C4-2B (cell line): Measurements from ENCODE around the gene TXNDC17.

ENCODE experiments used
- H3K27ac ChIP-seq: fragments of 450-650 bp; 2 replicates; pipeline ENCODE4 v1.5.1; 2017
- ZFX ChIP-seq: fragments of 450-650 bp; IDR thresholded peaks from 2 replicates; pipeline ENCODE4 v1.6.1; 2017
- TF ChIP-seq, protein P1 (sequence below): fragments of 450-650 bp; conservative IDR thresholded peaks from 2 replicates; pipeline ENCODE4 v1.5.1; 2017; ENCODE audit warnings: mild to moderate bottlenecking

The TXNDC17 gene

DNA sequence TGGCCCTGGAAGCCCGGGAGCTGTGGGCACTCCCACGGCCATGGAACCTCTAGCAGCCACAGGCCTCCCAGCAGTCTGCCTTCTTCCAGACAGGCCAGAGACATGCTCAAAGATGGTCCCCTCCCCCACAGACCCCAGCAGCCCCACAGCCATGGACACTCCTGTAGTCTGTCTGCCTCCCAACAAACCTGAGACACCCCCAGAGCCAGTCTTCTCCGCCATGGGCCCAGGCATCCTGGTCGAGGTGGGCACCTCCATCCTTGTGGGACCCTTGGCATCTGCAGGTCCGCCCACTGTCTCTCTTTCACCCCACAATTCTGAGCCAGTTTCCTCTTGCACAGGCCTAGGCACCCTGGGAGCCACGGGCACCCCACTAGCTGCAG is 3.4 kb upstream of the TXNDC17 start:
- TF ChIP-seq, protein P1, sequence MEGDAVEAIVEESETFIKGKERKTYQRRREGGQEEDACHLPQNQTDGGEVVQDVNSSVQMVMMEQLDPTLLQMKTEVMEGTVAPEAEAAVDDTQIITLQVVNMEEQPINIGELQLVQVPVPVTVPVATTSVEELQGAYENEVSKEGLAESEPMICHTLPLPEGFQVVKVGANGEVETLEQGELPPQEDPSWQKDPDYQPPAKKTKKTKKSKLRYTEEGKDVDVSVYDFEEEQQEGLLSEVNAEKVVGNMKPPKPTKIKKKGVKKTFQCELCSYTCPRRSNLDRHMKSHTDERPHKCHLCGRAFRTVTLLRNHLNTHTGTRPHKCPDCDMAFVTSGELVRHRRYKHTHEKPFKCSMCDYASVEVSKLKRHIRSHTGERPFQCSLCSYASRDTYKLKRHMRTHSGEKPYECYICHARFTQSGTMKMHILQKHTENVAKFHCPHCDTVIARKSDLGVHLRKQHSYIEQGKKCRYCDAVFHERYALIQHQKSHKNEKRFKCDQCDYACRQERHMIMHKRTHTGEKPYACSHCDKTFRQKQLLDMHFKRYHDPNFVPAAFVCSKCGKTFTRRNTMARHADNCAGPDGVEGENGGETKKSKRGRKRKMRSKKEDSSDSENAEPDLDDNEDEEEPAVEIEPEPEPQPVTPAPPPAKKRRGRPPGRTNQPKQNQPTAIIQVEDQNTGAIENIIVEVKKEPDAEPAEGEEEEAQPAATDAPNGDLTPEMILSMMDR: no peak
- no peak for TF ChIP-seq ZFX

DNA sequence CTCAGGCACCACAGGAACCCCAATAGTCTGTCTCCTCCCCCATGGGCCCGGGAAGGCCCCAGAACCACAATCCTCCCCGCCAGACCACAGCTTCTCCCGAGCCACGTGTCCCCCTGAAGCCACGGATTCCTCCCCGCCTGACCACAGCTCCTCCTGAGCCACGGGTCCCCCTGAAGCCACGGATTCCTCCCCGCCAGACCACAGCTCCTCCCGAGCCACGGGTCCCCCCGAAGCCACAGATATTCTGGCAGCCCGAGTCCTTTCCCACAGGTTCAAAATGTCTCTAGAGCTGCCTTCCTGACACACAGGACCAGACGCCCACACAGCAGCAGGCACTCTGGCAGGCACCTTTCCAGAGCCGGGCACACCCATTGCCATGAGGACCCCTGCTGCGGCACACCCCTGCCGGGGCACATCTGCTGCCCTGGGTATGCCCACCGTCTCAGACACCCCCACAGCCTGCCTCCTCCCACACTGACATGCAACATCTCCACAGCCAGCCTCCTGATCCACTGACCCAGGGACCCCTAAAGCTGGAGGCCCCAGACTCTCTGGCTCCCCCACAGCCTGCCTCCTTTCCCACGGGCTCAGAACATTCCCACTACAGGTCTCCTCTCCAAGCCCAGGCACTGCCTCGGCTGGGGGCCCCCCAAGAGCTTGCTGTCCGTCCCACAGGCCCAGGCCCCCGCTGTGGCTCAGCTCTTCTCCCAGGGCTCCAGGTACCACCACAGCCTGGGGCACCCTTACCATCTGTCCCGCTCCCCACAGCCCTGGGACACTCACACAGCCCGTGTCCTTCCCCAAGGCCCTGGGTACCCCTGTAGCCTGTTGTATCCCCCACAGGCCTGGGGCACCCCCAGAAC is 2.6 kb upstream of the TXNDC17 start:
- TF ChIP-seq, protein P1: no peak
- peak overlapping the region; percentile 90; the same call in 1 of the 2 replicates for H3K27ac ChIP-seq

More for the DNA sequence above, 3.4 kb upstream of the TXNDC17 start:
- H3K27ac ChIP-seq: no peak overlapping the region

DNA sequence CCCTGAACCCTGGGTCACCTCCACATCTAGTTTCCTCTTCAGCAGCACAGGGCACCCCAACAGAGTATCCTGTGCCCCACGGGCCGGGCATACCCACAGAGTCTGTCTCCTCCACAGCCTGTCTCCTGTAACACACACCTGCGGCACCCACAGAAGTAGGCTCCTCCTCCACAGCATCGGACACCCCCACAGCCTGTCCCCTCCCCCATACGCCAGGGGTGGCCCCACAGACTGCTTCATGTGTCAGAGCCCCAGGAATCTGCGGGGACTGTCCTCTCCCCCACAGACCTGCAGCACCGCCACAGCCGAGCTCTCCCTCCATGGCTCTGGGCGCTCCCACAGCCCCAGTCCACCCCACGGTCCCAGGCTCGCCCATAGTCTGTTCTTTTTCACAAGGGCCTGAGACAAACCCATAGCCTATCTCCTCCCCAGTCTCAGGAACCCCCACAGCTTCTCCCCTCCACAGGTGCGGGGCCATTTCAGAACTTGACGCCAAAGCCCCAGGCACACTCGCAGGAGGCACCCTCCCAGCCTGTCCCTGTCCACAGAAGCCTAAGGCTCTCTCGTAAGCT is 1.8 kb upstream of the TXNDC17 start:
- no peak for TF ChIP-seq ZFX
- TF ChIP-seq, protein P1: no peak
- H3K27ac ChIP-seq: peak overlapping the region; percentile 90

DNA sequence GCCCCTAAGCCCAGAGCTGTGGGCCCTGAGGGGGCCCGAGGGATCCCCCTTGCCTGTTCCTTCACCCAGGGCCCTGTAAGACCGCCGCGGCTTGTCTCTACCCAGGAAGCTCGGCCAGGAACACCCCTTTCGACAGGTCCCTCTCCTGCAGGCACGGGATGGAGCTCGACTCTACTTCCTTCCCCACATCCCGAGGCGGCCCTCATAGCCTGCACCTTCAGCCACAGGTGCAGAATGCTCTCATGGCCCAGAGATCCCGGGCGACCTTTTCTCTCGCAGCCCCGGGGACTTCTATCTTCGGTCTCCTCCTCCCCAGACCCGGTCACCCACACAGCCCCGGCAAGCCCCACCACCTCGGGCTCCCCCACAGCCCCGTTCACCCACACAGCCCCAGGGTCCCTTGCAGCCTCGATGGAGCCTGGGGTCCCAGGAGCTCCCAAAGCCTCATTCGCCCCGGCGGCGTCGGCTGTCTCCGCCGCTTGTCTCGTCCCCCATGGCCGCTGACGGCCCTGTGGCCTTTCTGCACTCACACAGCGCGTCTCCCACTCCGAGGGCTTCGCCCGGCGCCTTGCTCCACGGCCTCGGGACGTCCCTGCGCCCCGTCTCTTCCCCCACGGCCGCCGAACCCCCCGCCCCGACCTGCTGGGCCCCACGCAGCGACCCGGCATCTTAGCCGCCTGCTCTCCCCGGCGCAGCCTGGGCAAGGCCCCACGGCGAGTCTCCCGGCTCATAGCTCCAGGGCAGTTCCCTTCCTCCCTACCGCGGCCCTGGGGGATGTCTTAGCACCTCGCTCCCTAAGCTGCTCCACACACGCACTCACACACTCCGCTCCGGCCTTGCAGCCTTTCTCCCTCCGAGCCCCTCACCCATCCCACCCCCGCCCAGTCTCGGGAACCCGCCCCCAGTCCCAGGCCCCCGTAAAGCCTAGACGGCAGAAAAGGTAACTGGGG is 999 bp upstream of the TXNDC17 start:
- H3K27ac ChIP-seq: peak overlapping the region; percentile 90
- no peak for TF ChIP-seq ZFX
- TF ChIP-seq, protein P1: no peak

DNA sequence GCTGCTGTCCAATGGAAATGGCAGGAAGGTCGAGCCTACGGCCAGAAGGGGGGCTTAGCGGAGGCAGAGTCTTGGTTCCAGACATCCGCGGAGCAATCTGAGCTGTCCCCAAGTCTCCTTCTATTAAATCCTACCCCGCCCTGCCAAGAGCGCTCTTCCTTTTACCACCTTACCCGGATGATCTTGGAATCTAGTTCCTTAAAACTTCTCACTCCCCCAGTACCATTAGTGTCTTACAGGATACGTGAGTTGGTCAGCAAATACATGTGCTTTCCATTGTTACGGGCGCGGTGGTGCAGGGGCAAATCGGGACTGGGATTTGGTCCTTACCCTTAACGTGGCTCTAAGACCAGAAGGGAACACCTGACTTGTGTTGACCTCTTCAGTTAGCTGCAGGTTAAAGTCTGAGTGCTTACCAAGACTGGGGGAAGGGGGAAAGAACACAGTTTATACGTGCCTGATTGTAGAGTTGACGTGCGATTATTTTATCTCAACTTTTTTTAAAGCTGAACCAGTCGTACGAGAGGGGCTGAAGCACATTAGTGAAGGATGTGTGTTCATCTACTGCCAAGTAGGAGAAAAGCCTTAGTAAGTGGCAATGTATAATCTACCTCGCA is 495 bp downstream of the TXNDC17 start:
- TF ChIP-seq, protein P1: no peak
- TF ChIP-seq ZFX: no peak
- peak overlapping the region; percentile 90 for H3K27ac ChIP-seq

DNA sequence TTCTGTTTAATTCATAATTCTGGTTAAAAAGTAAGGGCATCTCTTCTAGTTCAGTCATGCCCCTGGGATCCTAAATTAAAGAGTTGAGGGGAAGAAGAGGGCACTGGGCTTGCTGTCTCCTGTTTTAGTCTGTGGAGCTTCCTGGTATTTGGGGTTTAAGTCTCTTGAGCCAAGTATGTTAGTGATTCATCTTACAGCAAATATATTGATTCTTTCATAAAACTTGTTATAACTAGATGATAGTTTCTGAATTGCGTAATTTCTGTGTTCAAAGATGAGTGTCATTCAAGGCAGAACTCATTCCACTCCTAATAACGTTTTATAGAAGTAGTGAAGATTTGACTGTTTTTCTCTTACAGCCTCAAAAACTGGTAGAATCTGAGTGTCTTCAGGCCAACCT is 1.7 kb downstream of the TXNDC17 start:
- H3K27ac ChIP-seq: no peak overlapping the region
- TF ChIP-seq ZFX: no peak
- TF ChIP-seq, protein P1: no peak
